Kidney tubule cell (primary cell): ENCODE results near the gene THBS4.
A peak's percentile ranks its signal among the peaks of the same experiment; 100 is the strongest.

ENCODE experiments used
- DNase-seq: peaks from one replicate; pipeline ENCODE4 v3.0.0-alpha.2; 2018; ENCODE audit warnings: low spot score

Gene THBS4

GRCh38 chr5:80116465-80116864, 81.3 kb downstream of the THBS4 start:
- no peak for DNase-seq

- DNase-seq: no peak
These were observed 82.3 kb downstream of the THBS4 start for GRCh38 chr5:80117446-80117845.

GRCh38 chr5:80119372-80119771, 84.2 kb downstream of the THBS4 start:
- no peak for DNase-seq

- no peak for DNase-seq
These were observed 87.4 kb downstream of the THBS4 start for GRCh38 chr5:80122579-80122978.

- DNase-seq: no peak
These were observed 89.2 kb downstream of the THBS4 start for GRCh38 chr5:80124121-80124918.

GRCh38 chr5:80125022-80125961, 90.1 kb downstream of the THBS4 start:
- no peak for DNase-seq

- DNase-seq: peak; percentile 69
These were observed 90.9 kb downstream of the THBS4 start for GRCh38 chr5:80125962-80126480.

- DNase-seq: no peak
These were observed 92.0 kb downstream of the THBS4 start for GRCh38 chr5:80127116-80127552.

GRCh38 chr5:80128141-80128540, 93.0 kb downstream of the THBS4 start:
- no peak for DNase-seq

GRCh38 chr5:80129146-80129545, 94.0 kb downstream of the THBS4 start:
- no peak for DNase-seq
